BE2C (cell line): Measurements from ENCODE around the gene ROBO4.

Experiments used
- DNase-seq: peaks from one replicate; pipeline ENCODE4 v3.0.0-alpha.2; 2020
- H3K27me3 ChIP-seq: fragments of 250-450 bp; sonication (Bioruptor Pico); 2 replicates; pipeline ENCODE4 v1.5.1; 2020; ENCODE audit warnings: mild to moderate bottlenecking
- H3K36me3 ChIP-seq: fragments of 250-450 bp; sonication (Bioruptor Pico); 2 replicates; pipeline ENCODE4 v1.5.1; 2020; ENCODE audit warnings: mild to moderate bottlenecking
- H3K4me1 ChIP-seq: fragments of 250-450 bp; sonication (Bioruptor Pico); 2 replicates; pipeline ENCODE4 v1.5.1; 2020
- H3K4me3 ChIP-seq: 2 replicates; pipeline ENCODE4 v1.5.1; 2011; ENCODE audit warnings: low read depth, low read length
- H3K9me3 ChIP-seq: fragments of 250-450 bp; sonication (Bioruptor Pico); 2 replicates; pipeline ENCODE4 v1.5.1; 2020
- CTCF ChIP-seq: IDR thresholded peaks from 2 replicates; pipeline ENCODE4 v1.5.1; 2012; ENCODE audit warnings: mild to moderate bottlenecking, low read depth, low read length

Gene ROBO4

GRCh38 chr11:124898263-124898680, 607 bp upstream of the ROBO4 start:
- no peak for DNase-seq
- peaks cover 22% of the 10 kb centered on the region for H3K27me3 ChIP-seq
- no peak for TF ChIP-seq CTCF
- H3K4me3 ChIP-seq: no peak overlapping the region
- no peaks in the 10 kb centered on the region for H3K4me1 ChIP-seq
- H3K9me3 ChIP-seq: no peaks in the 10 kb centered on the region
- no peaks in the 10 kb centered on the region for H3K36me3 ChIP-seq

- TF ChIP-seq CTCF: no peak
- H3K9me3 ChIP-seq: no peaks in the 10 kb centered on the region
- peaks cover 20% of the 10 kb centered on the region for H3K27me3 ChIP-seq
- H3K36me3 ChIP-seq: no peaks in the 10 kb centered on the region
- no peak for DNase-seq
- no peak overlapping the region for H3K4me3 ChIP-seq
- H3K4me1 ChIP-seq: 0 out of 2 replicates have a peak, but pooled peaks cover under 1% of the 10 kb centered on the region
Measured at GRCh38 chr11:124896821-124897391, 759 bp downstream of the ROBO4 start.

GRCh38 chr11:124896071-124896750, 1.5 kb downstream of the ROBO4 start:
- TF ChIP-seq CTCF: no peak
- H3K4me1 ChIP-seq: peaks cover 6% of the 10 kb centered on the region
- H3K4me3 ChIP-seq: no peak overlapping the region
- H3K27me3 ChIP-seq: peaks cover 13% of the 10 kb centered on the region
- no peak for DNase-seq
- H3K36me3 ChIP-seq: no peaks in the 10 kb centered on the region
- H3K9me3 ChIP-seq: no peaks in the 10 kb centered on the region

GRCh38 chr11:124895471-124895971, 2.1 kb downstream of the ROBO4 start:
- H3K9me3 ChIP-seq: no peaks in the 10 kb centered on the region
- no peak for TF ChIP-seq CTCF
- H3K36me3 ChIP-seq: no peaks in the 10 kb centered on the region
- H3K27me3 ChIP-seq: peaks cover 6% of the 10 kb centered on the region
- peaks cover 11% of the 10 kb centered on the region for H3K4me1 ChIP-seq
- no peak for DNase-seq
- H3K4me3 ChIP-seq: no peak overlapping the region

- TF ChIP-seq CTCF: no peak
- Histone ChIP-seq H3K4me1 (peaks cover 11% of the 10 kb centered on the region), H3K9me3 (no peaks in the 10 kb centered on the region), H3K27me3 (peaks cover under 1% of the 10 kb centered on the region), H3K4me3 (no peak overlapping the region), H3K36me3 (no peaks in the 10 kb centered on the region)
- no peak for DNase-seq
Measured at GRCh38 chr11:124894606-124895430, 2.8 kb downstream of the ROBO4 start.
